Astrocyte (in vitro differentiated cells and primary cell): ENCODE results near the gene PPIE. TPM values are rescaled to one million over a fixed set of nuclear protein-coding genes. Genes with fewer than 3 reads are reported as not detected.

Experiments
- DNase-seq: peaks from one replicate; pipeline ENCODE4 v3.0.0-alpha.2; 2010; ENCODE audit warnings: low read depth
- FAIRE-seq: peaks from 2 replicates; lab custom pipeline; 2011; peaks lifted over from hg19 to GRCh38; lab: Jason Lieb, UNC
- H2AFZ ChIP-seq: 2 replicates; pipeline ENCODE4 v1.6.0; 2012; ENCODE audit warnings: low read depth, low read length, inconsistent platforms
- H3K27ac ChIP-seq: 2 replicates; pipeline ENCODE4 v1.5.1; 2011; ENCODE audit warnings: low read depth, low read length, inconsistent platforms
- H3K27me3 ChIP-seq: 2 replicates; pipeline ENCODE4 v1.6.0; 2011; ENCODE audit warnings: low read length, inconsistent platforms; ENCODE audit not compliant: insufficient read depth
- H3K36me3 ChIP-seq: 2 replicates; pipeline ENCODE4 v1.5.1; 2011; ENCODE audit warnings: low read length, inconsistent platforms; ENCODE audit not compliant: insufficient read depth
- H3K4me1 ChIP-seq: 2 replicates; pipeline ENCODE4 v1.5.1; 2011; ENCODE audit warnings: low read length, inconsistent platforms; ENCODE audit not compliant: insufficient read depth
- H3K4me2 ChIP-seq: 2 replicates; pipeline ENCODE4 v1.6.0; 2012; ENCODE audit warnings: low read length, inconsistent platforms
- H3K4me3 ChIP-seq: 2 replicates; pipeline ENCODE4 v1.5.1; 2011; ENCODE audit warnings: low read depth, mild to moderate bottlenecking, low read length, inconsistent platforms; ENCODE audit not compliant: insufficient read depth
- H3K79me2 ChIP-seq: 2 replicates; pipeline ENCODE4 v1.6.0; 2012; ENCODE audit warnings: mild to moderate bottlenecking, low read length, inconsistent platforms; ENCODE audit not compliant: insufficient read depth
- H3K9ac ChIP-seq: 2 replicates; pipeline ENCODE4 v1.6.0; 2012; ENCODE audit warnings: mild to moderate bottlenecking, low read length, inconsistent platforms
- H3K9me3 ChIP-seq: 2 replicates; pipeline ENCODE4 v1.5.1; 2012; ENCODE audit warnings: low read depth, mild to moderate bottlenecking, low read length, inconsistent platforms; ENCODE audit not compliant: insufficient read depth
- H4K20me1 ChIP-seq: 2 replicates; pipeline ENCODE4 v1.6.0; 2012; ENCODE audit warnings: low read length, inconsistent platforms; ENCODE audit not compliant: insufficient read depth
- H3K27ac Mint-ChIP-seq: one replicate; pipeline ENCODE4 v1.8.0; 2021; ENCODE audit warnings: mild to moderate bottlenecking, mixed read lengths; ENCODE audit not compliant: unreplicated experiment
- H3K27me3 Mint-ChIP-seq: one replicate; pipeline ENCODE4 v1.8.0; 2021; ENCODE audit warnings: low read depth, mixed read lengths; ENCODE audit not compliant: unreplicated experiment
- H3K36me3 Mint-ChIP-seq: one replicate; pipeline ENCODE4 v1.8.0; 2021; ENCODE audit warnings: low read depth, mixed read lengths; ENCODE audit not compliant: unreplicated experiment
- H3K4me1 Mint-ChIP-seq: one replicate; pipeline ENCODE4 v1.8.0; 2021; ENCODE audit warnings: low read depth, mixed read lengths; ENCODE audit not compliant: unreplicated experiment
- H3K4me3 Mint-ChIP-seq: one replicate; pipeline ENCODE4 v1.8.0; 2021; ENCODE audit warnings: mild to moderate bottlenecking, moderate library complexity, mixed read lengths; ENCODE audit not compliant: unreplicated experiment
- H3K9me3 Mint-ChIP-seq: one replicate; pipeline ENCODE4 v1.8.0; 2021; ENCODE audit warnings: mild to moderate bottlenecking, mixed read lengths; ENCODE audit not compliant: unreplicated experiment
- CTCF ChIP-seq: IDR thresholded peaks from 2 replicates; pipeline ENCODE4 v1.5.1; 2011; ENCODE audit warnings: low read depth, mild to moderate bottlenecking, inconsistent platforms, low read length, moderate library complexity; ENCODE audit not compliant: insufficient read depth
- EZH2 ChIP-seq: IDR thresholded peaks from 2 replicates; pipeline ENCODE4 v1.6.1; 2012; ENCODE audit warnings: mild to moderate bottlenecking, low read length, inconsistent platforms; ENCODE audit not compliant: insufficient read depth
- total RNA-seq: library from RNA; stranded (reverse); gene quantifications from 2 replicates; pipeline ENCODE4 v1.2.1, GENCODE V29; 2021

PPIE gene
- total RNA-seq, 1 donor from 2014 or later, result 33.7 TPM

- TF ChIP-seq EZH2 (no peak), CTCF (no peak)
- Mint-ChIP-seq H3K36me3 (no peaks in the 10 kb centered on the region), H3K9me3 (peaks cover 2% of the 10 kb centered on the region), H3K4me1 (peaks cover 16% of the 10 kb centered on the region), H3K27ac (peak within 1 kb of the TSS; percentile 47), H3K4me3 (no peak within 1 kb of the TSS), H3K27me3 (peaks cover 70% of the 10 kb centered on the region)
- Histone ChIP-seq H3K9me3 (no peaks in the 10 kb centered on the region), H4K20me1 (peaks cover 4% of the 10 kb centered on the region), H3K79me2 (no peaks in the 10 kb centered on the region), H3K4me1 (peaks cover 4% of the 10 kb centered on the region), H3K27me3 (peaks cover 87% of the 10 kb centered on the region), H3K4me2 (peak within 1 kb of the TSS; percentile 80), H3K9ac (no peak within 1 kb of the TSS), H3K36me3 (no peaks in the 10 kb centered on the region), H2AFZ (no peak within 1 kb of the TSS), H3K4me3 (peak within 1 kb of the TSS; percentile 10), H3K27ac (no peak within 1 kb of the TSS)
- peak; percentile 44 for DNase-seq
- no peak for FAIRE-seq
Observed at GRCh38 chr1:39691383-39692151, 47.1 kb upstream of the PPIE start, which contains the start of gene HPCAL4. Gene HPCAL4 (minus strand): TSS chr1:39691433. CDS start chr1:39684603, 6,830 bp downstream.

GRCh38 chr1:39692152-39693074 lies 46.3 kb upstream of the PPIE start:
- peak overlapping the region; percentile 80 for H3K4me2 ChIP-seq
- TF ChIP-seq EZH2, result peak; percentile 94
- TF ChIP-seq CTCF, result no peak
- peaks cover 71% of the 10 kb centered on the region for H3K27me3 Mint-ChIP-seq

More at GRCh38 chr1:39692152-39693074, 46.3 kb upstream of the PPIE start:
- H4K20me1 ChIP-seq, result peaks cover 4% of the 10 kb centered on the region
- peaks cover 2% of the 10 kb centered on the region for H3K9me3 Mint-ChIP-seq
- H3K27ac ChIP-seq, result no peak overlapping the region
- H3K79me2 ChIP-seq, result no peaks in the 10 kb centered on the region
- H3K27me3 ChIP-seq, result peaks cover 86% of the 10 kb centered on the region
- H3K4me3 Mint-ChIP-seq, result no peak overlapping the region
- H3K4me1 Mint-ChIP-seq, result peaks cover 14% of the 10 kb centered on the region
- peaks cover 4% of the 10 kb centered on the region for H3K4me1 ChIP-seq
- H2AFZ ChIP-seq, result no peak overlapping the region
- H3K9me3 ChIP-seq, result no peaks in the 10 kb centered on the region
- H3K36me3 ChIP-seq, result no peaks in the 10 kb centered on the region
- H3K36me3 Mint-ChIP-seq, result no peaks in the 10 kb centered on the region
- FAIRE-seq (no peak), DNase-seq (no peak)
- H3K27ac Mint-ChIP-seq, result no peak overlapping the region
- H3K9ac ChIP-seq, result no peak overlapping the region
- H3K4me3 ChIP-seq, result peak overlapping the region; percentile 10
